ENCODE measurements around the gene TMEM214. TPM values are rescaled to one million over a fixed set of nuclear protein-coding genes. Genes with fewer than 3 reads are reported as not detected.

Gene TMEM214
- total RNA-seq, 1 donor from 2014 or later = 83.9 TPM

DNA sequence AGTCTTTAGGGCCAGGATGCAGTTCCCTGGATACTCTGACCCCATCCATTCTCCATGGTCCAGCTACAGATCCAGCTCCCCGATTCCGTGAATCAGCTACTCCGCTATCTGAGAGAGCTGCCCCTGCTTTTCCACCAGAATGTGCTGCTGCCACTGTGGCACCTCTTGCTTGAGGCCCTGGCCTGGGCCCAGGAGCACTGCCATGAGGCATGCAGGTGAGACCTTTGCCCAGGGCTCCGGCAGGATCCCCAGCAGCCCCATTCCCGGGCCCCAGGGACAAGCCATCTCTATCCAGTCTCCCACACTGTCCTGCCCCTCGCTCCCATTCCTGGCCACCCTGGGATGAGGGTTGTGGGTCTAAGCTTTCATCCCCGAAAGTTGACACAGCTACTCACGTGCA is 7.5 kb downstream of the TMEM214 start:
- peaks cover 17% of the 10 kb centered on the region for H3K36me3 Mint-ChIP-seq
- peaks cover 3% of the 10 kb centered on the region for H3K4me1 Mint-ChIP-seq (ENCODE audit: unreplicated experiment)
- H3K27ac Mint-ChIP-seq = no peak overlapping the region
- no peaks in the 10 kb centered on the region for H3K27me3 Mint-ChIP-seq
- DNase-seq (ENCODE audit: extremely low spot score, unreplicated experiment) = no peak
- no peaks in the 10 kb centered on the region for H3K9me3 Mint-ChIP-seq
- no peak for TF ChIP-seq CTCF (conservative IDR thresholded peaks at IDR 0.05)
- H3K4me3 Mint-ChIP-seq = no peak overlapping the region

DNA sequence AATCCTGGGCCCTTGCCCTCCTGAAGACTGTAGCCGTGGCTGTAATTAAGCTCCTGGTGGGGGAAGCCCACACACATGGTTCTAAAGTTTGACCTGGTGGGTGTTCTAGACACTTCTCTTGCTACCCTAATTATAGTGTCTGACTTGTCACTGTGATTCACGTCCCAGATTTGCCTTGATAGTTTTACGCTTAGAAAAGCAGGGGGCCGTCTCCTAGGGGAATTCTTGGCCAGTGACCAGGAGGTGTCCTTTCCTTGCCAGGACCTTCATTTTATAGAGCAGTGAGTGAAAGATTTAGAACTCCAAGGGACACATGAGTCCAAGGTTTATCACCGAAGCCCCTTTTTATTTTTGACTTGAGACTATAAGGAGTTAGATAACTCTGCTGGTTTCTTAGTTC is 9.0 kb downstream of the TMEM214 start:
- DNase-seq (ENCODE audit: extremely low spot score, unreplicated experiment) = no peak
- Mint-ChIP-seq H3K27ac (no peak overlapping the region), H3K4me3 (no peak overlapping the region), H3K4me1 (ENCODE audit: unreplicated experiment) (peaks cover 3% of the 10 kb centered on the region), H3K9me3 (no peaks in the 10 kb centered on the region), H3K27me3 (no peaks in the 10 kb centered on the region), H3K36me3 (peaks cover 14% of the 10 kb centered on the region)
- TF ChIP-seq CTCF (conservative IDR thresholded peaks at IDR 0.05) = no peak

DNA sequence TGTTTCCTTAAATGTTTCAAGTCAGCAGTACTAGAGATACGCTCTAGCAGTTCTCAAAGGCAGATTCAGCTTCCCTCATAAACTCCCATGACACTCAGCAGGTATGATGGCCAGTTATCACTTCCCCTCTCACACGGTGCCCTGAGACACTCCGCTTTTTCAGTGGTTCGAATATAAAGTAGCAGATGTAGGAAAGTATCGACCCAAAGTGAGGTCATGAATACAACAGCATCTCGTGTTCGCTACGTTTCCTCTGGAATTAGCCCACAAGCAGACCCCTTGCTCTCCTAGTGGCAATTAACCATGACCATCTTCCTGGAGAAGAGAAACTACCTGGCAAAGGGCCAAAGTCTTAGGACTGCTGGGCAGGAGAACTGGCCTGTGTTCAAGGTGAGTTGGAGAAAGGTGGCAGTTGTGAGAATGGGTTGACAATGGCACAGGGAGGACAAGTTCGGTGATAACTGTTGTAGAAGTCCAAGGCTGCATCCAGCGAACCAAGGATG is 9.4 kb downstream of the TMEM214 start:
- no peaks in the 10 kb centered on the region for H3K9me3 Mint-ChIP-seq
- H3K4me1 Mint-ChIP-seq (ENCODE audit: unreplicated experiment) = peaks cover 3% of the 10 kb centered on the region
- H3K36me3 Mint-ChIP-seq = peaks cover 14% of the 10 kb centered on the region
- no peak overlapping the region for H3K27ac Mint-ChIP-seq
- H3K27me3 Mint-ChIP-seq = no peaks in the 10 kb centered on the region
- DNase-seq (ENCODE audit: extremely low spot score, unreplicated experiment) = no peak
- H3K4me3 Mint-ChIP-seq = no peak overlapping the region
- no peak for TF ChIP-seq CTCF (conservative IDR thresholded peaks at IDR 0.05)

DNA sequence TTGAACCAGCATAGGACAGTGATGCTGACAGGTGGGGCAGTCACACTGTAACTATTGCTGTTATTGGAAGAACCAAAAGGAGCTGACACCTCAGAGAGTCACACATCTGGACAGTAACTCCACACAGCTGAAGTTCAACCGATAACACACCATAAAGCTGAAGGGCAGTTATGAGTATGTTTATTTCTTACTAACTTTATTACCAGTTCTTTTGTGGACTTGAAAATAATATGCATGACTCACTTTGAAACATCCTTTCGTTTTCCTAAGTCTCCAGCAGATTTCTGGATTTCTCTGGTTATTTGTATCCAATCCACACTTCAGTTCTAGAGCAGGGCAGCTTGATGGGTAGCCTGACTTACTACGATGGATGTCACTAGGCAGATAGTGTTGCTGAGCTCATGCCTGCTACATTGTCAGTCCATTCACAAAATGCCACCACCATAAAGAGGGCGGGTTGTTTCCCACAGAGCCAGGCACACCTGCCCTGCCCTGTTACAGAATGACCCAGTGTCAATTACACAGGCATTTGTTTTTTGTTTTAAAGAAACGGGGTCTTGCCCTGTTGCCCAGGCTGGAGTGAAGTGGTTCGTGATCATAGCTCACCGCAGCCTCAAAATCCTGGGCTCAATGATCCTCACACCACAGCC is 10.3 kb downstream of the TMEM214 start:
- TF ChIP-seq CTCF (conservative IDR thresholded peaks at IDR 0.05) = no peak

GRCh38 chr2:27049422-27050280 is 16.9 kb downstream of the TMEM214 start:
- H3K27me3 Mint-ChIP-seq = peaks cover 14% of the 10 kb centered on the region
- H3K4me1 Mint-ChIP-seq (ENCODE audit: unreplicated experiment) = peaks cover 23% of the 10 kb centered on the region
- peak overlapping the region; percentile 99 for H3K4me3 Mint-ChIP-seq
- TF ChIP-seq CTCF (conservative IDR thresholded peaks at IDR 0.05) = no peak
- peaks cover 19% of the 10 kb centered on the region for H3K36me3 Mint-ChIP-seq
- no peak for DNase-seq (ENCODE audit: extremely low spot score, unreplicated experiment)
- peak overlapping the region; percentile 99 for H3K27ac Mint-ChIP-seq
- H3K9me3 Mint-ChIP-seq = peaks cover 7% of the 10 kb centered on the region

More for the DNA sequence above, 10.3 kb downstream of the TMEM214 start:
- DNase-seq (ENCODE audit: extremely low spot score, unreplicated experiment) = no peak
- Mint-ChIP-seq H3K27ac (no peak overlapping the region), H3K4me1 (ENCODE audit: unreplicated experiment) (peaks cover 3% of the 10 kb centered on the region), H3K9me3 (no peaks in the 10 kb centered on the region), H3K4me3 (no peak overlapping the region), H3K36me3 (peaks cover 14% of the 10 kb centered on the region), H3K27me3 (no peaks in the 10 kb centered on the region)
